Peyer's patch (tissue), 4 donors: ENCODE measurements around the gene ST6GAL2.

Source experiments
- CTCF ChIP-seq, 6 experiments: fragments of 450-650 bp in 4 of 6; fragments of 200-600 bp in 2 of 6; sonication (generic) in 1 of 6; IDR thresholded peaks; one replicate each; pipeline ENCODE4 v1.5.1; 2017 to 2019; ENCODE audit warnings: antibody characterized with exemption in 6 of 6, mild to moderate bottlenecking in 3 of 6, moderate library complexity in 1 of 6
- POLR2A ChIP-seq, 2 donors: fragments of 450-650 bp; IDR thresholded peaks; one replicate each; pipeline ENCODE4 v1.5.1; 2017; ENCODE audit warnings: antibody characterized with exemption in 2 of 2, mild to moderate bottlenecking in 2 of 2, moderate library complexity in 2 of 2

GRCh38 chr2:106825161-106825560, 60.8 kb downstream of the ST6GAL2 start:
- no peak for TF ChIP-seq CTCF (IDR thresholded peaks at IDR 0.05)
- TF ChIP-seq POLR2A (IDR thresholded peaks at IDR 0.05): no peak
